Keratinocyte (primary cell): ENCODE measurements around the gene ZNF300. TPM values are rescaled to one million over a fixed set of nuclear protein-coding genes. Genes with fewer than 3 reads are reported as not detected.
"Not testable (repeated sequence)": the region's sequence is repeated elsewhere in the genome, so short reads cannot be mapped to it uniquely, and the experiment has no call there.

Experiments
- DNase-seq: peaks from one replicate; pipeline ENCODE4 v3.0.0-alpha.2; 2011; ENCODE audit warnings: low read depth, missing footprints, low spot score
- FAIRE-seq: peaks from 2 replicates; lab custom pipeline; 2011; peaks lifted over from hg19 to GRCh38; lab: Jason Lieb, UNC
- H2AFZ ChIP-seq: 2 replicates; pipeline ENCODE4 v1.6.0; 2012; ENCODE audit warnings: low read length, control low read depth, inconsistent platforms; ENCODE audit not compliant: control insufficient read depth
- H3K27ac ChIP-seq: 2 replicates; pipeline ENCODE4 v1.5.1; 2011; ENCODE audit warnings: low read length; ENCODE audit not compliant: control insufficient read depth, insufficient read depth
- H3K27me3 ChIP-seq: 3 replicates; pipeline ENCODE4 v1.6.0; 2011; ENCODE audit warnings: low read length; ENCODE audit not compliant: control insufficient read depth, insufficient read depth; ENCODE audit errors: extremely low read depth
- H3K36me3 ChIP-seq, 2 experiments: 2 replicates in 1 of 2; 3 replicates in 1 of 2; pipeline ENCODE4 v1.5.1; 2011; ENCODE audit warnings: low read length in 2 of 2, mild to moderate bottlenecking in 1 of 2; ENCODE audit not compliant: control insufficient read depth in 2 of 2, insufficient read depth in 2 of 2; ENCODE audit errors: extremely low read depth in 1 of 2
- H3K4me1 ChIP-seq: 3 replicates; pipeline ENCODE4 v1.5.1; 2011; ENCODE audit warnings: low read length; ENCODE audit not compliant: control insufficient read depth, insufficient read depth; ENCODE audit errors: extremely low read depth
- H3K4me2 ChIP-seq: 3 replicates; pipeline ENCODE4 v1.6.0; 2011; ENCODE audit warnings: low read depth, low read length; ENCODE audit not compliant: control insufficient read depth, insufficient read depth; ENCODE audit errors: extremely low read depth
- H3K4me3 ChIP-seq, 3 experiments: fragments of 200-600 bp in 1 of 3; sonication (generic) in 1 of 3; 2 replicates in 2 of 3; 3 replicates in 1 of 3; pipeline ENCODE4 v1.5.1; 2011 to 2016; ENCODE audit warnings: low read length in 3 of 3, mild to moderate bottlenecking in 3 of 3, control low read depth in 2 of 3, inconsistent platforms in 1 of 3, low read depth in 1 of 3, mixed read lengths in 1 of 3, mixed run types in 1 of 3, moderate library complexity in 1 of 3; ENCODE audit not compliant: control insufficient read depth in 2 of 3, insufficient read depth in 2 of 3; ENCODE audit errors: extremely low read depth in 1 of 3
- H3K79me2 ChIP-seq: 2 replicates; pipeline ENCODE4 v1.6.0; 2012; ENCODE audit warnings: low read length; ENCODE audit not compliant: control insufficient read depth, insufficient read depth
- H3K9ac ChIP-seq: 3 replicates; pipeline ENCODE4 v1.6.0; 2011; ENCODE audit warnings: low read length; ENCODE audit not compliant: control insufficient read depth, insufficient read depth; ENCODE audit errors: extremely low read depth
- H3K9me1 ChIP-seq: 3 replicates; pipeline ENCODE4 v1.6.0; 2011; ENCODE audit warnings: low read length; ENCODE audit not compliant: control insufficient read depth, insufficient read depth; ENCODE audit errors: extremely low read depth
- H3K9me3 ChIP-seq: 2 replicates; pipeline ENCODE4 v1.5.1; 2012; ENCODE audit warnings: low read depth, low read length; ENCODE audit not compliant: control insufficient read depth
- H4K20me1 ChIP-seq: 3 replicates; pipeline ENCODE4 v1.6.0; 2011; ENCODE audit warnings: low read length; ENCODE audit not compliant: control insufficient read depth, insufficient read depth; ENCODE audit errors: extremely low read depth
- CTCF ChIP-seq, 3 experiments: IDR thresholded peaks in 1 of 3; conservative IDR thresholded peaks in 1 of 3; optimal IDR thresholded peaks in 1 of 3; 2 replicates in 2 of 3; 3 replicates in 1 of 3; pipeline versions ENCODE3 to v1.5.1; 2011; ENCODE audit warnings: low read length in 3 of 3, mild to moderate bottlenecking in 3 of 3, moderate library complexity in 2 of 3, control low read depth in 1 of 3, inconsistent platforms in 1 of 3; ENCODE audit not compliant: insufficient read depth in 2 of 3; ENCODE audit errors: extremely low read depth in 1 of 3
- EZH2 ChIP-seq: IDR thresholded peaks from one replicate; pipeline ENCODE4 v1.6.1; 2012; ENCODE audit warnings: inconsistent platforms, mild to moderate bottlenecking, low read length, moderate library complexity
- dilution Hi-C: fragments of 300-500 bp; cut with MboI; formaldehyde crosslinking; loops from one replicate; pipeline ENCODE4 v1.7.0; 2020; ENCODE audit warnings: low sequenced_read_pairs; ENCODE audit not compliant: extremely low pct_ligation_motif_present
- polyA plus RNA-seq, 5 experiments: library from polyadenylated mRNA; depleted of rRNA in 3 of 5; stranded (reverse) in 3 of 5; stranded (forward) in 1 of 5; unstranded in 1 of 5; fragments of >200 nt; gene quantifications; 1 replicate in 1 of 5; 2 replicates in 3 of 5; 3 replicates in 1 of 5; pipeline versions ENCODE4 v1.2.1 to v1.2.3, GENCODE V29; 2011 to 2012; ENCODE audit warnings: missing spikeins in 2 of 5, low read depth in 1 of 5, low replicate concordance in 1 of 5

ZNF300 gene
- polyA plus RNA-seq, 1 donor (not counting 4 experiments of a cell fraction or from before 2014, with no cell fraction given): 8.7 TPM

DNA sequence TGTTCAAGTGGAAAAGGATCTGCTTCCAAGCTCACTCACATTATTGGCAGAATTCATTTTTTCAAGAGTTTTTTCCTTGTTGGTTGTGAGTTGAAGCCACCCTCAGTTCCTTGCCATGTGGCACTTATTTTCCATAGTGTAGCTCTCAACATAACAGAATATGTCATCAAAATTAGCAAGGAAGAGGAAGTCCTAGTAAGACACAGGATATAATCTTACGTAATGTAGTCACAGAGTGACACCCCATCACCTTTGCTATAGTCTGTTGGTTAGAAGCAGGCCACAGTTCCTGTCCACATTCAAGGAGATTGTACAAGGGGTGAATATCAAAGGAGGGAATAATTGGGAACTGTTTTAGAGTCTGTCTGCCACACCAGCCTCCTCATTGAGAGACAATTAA is 42.7 kb downstream of the ZNF300 start:
- Histone ChIP-seq H4K20me1 (no peaks in the 10 kb centered on the region), H3K9me1 (no peaks in the 10 kb centered on the region), H2AFZ (no peak overlapping the region), H3K9ac (no peak overlapping the region), H3K4me3 (no peak overlapping the region), H3K9me3 (no peaks in the 10 kb centered on the region), H3K27me3 (no peaks in the 10 kb centered on the region), H3K36me3 (no peaks in the 10 kb centered on the region), H3K79me2 (no peaks in the 10 kb centered on the region), H3K4me1 (no peaks in the 10 kb centered on the region), H3K27ac (no peak overlapping the region), H3K4me2 (no peak overlapping the region)
- FAIRE-seq (no peak), DNase-seq (no peak)
- TF ChIP-seq EZH2 (no peak), CTCF (optimal IDR thresholded peaks at IDR 0.05 in 1 of 3, IDR thresholded peaks at IDR 0.05 in 1 of 3, conservative IDR thresholded peaks at IDR 0.05 in 1 of 3; ENCODE audit: extremely low read depth in 1 of 3, insufficient read depth in 2 of 3, low read length in 3 of 3) (no peak)
- dilution Hi-C loops: no loop called here

DNA sequence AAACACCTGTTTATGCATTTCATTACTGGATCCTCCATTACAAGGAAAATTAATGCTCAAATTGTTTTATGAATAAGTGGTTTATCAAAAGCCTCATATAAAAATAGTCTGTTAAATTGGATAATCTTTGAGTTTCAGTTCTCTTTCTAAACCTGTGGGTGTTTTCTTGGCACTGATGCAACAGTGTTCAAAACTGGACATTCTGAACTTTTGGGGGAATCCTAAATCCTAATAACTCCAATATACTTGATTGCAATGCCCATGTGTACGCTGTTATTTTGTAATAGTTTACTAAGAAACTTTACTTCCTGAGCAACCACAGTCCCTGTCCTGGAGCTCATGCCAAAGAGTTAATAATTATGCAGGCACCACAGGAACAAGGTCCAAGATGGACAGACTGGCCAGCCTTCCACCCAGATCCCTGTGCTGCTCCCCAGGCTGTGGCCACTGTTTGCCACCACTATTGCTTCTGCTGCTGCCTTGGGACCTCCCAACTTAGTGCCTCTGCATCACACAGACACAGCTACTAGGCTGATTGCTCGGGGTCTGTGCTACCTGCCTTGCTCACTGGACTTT is 44.4 kb downstream of the ZNF300 start:
- Histone ChIP-seq H2AFZ (no peak overlapping the region), H4K20me1 (no peaks in the 10 kb centered on the region), H3K4me1 (no peaks in the 10 kb centered on the region), H3K27me3 (no peaks in the 10 kb centered on the region), H3K9me3 (no peaks in the 10 kb centered on the region), H3K27ac (no peak overlapping the region), H3K36me3 (no peaks in the 10 kb centered on the region), H3K9ac (no peak overlapping the region), H3K79me2 (no peaks in the 10 kb centered on the region), H3K4me3 (no peak overlapping the region), H3K4me2 (no peak overlapping the region), H3K9me1 (no peaks in the 10 kb centered on the region)
- dilution Hi-C loops: no loop called here
- DNase-seq (no peak), FAIRE-seq (no peak)
- no peak for TF ChIP-seq CTCF (optimal IDR thresholded peaks at IDR 0.05 in 1 of 3, IDR thresholded peaks at IDR 0.05 in 1 of 3, conservative IDR thresholded peaks at IDR 0.05 in 1 of 3; ENCODE audit: extremely low read depth in 1 of 3, insufficient read depth in 2 of 3, low read length in 3 of 3)
- no peak for TF ChIP-seq EZH2

- H3K4me3 ChIP-seq, H3K79me2 ChIP-seq, H3K9ac ChIP-seq, H3K4me2 ChIP-seq, H3K36me3 ChIP-seq, H3K4me1 ChIP-seq, DNase-seq, H2AFZ ChIP-seq, H3K9me1 ChIP-seq, H4K20me1 ChIP-seq, FAIRE-seq, H3K27ac ChIP-seq, H3K27me3 ChIP-seq, dilution Hi-C loops, H3K9me3 ChIP-seq: not testable (repeated sequence)
These were observed 48.1 kb downstream of the ZNF300 start for GRCh38 chr5:150856700-150857099.
